GM23338 (cell line): Measurements from ENCODE around the gene PLSCR4. TPM values are rescaled to one million over a fixed set of nuclear protein-coding genes. Genes with fewer than 3 reads are reported as not detected.

Source experiments
- ATAC-seq: fragments of 200-7000 bp; cut with Tn5 transposase; 3 replicates; pipeline ENCODE4 v1.9.1; 2020
- DNase-seq: peaks from one replicate; pipeline ENCODE4 v3.0.0-alpha.2; 2015; ENCODE audit warnings: low spot score
- H2AFZ ChIP-seq: fragments of 200-600 bp; sonication (generic); 2 replicates; pipeline ENCODE4 v1.8.0; 2016; ENCODE audit warnings: antibody characterized with exemption, mild to moderate bottlenecking, moderate library complexity
- H3F3A ChIP-seq: fragments of 200-600 bp; sonication (generic); replicated peaks from 2 replicates; pipeline ENCODE4 v1.8.0; 2017; ENCODE audit warnings: antibody characterized with exemption, mixed run types, low read depth
- H3K27ac ChIP-seq: fragments of 200-600 bp; sonication (generic); 2 replicates; pipeline ENCODE4 v1.6.1; 2016; ENCODE audit warnings: low read depth
- H3K27me3 ChIP-seq: fragments of 200-600 bp; sonication (generic); 2 replicates; pipeline ENCODE4 v1.8.0; 2016; ENCODE audit warnings: mild to moderate bottlenecking, mixed run types, moderate library complexity; ENCODE audit not compliant: insufficient read depth
- H3K36me3 ChIP-seq: fragments of 200-600 bp; sonication (generic); 2 replicates; pipeline ENCODE4 v1.8.0; 2016; ENCODE audit warnings: mild to moderate bottlenecking; ENCODE audit not compliant: insufficient read depth
- H3K4me1 ChIP-seq: fragments of 200-600 bp; sonication (generic); 2 replicates; pipeline ENCODE4 v1.8.0; 2016; ENCODE audit warnings: mild to moderate bottlenecking, moderate library complexity; ENCODE audit not compliant: insufficient read depth
- H3K4me2 ChIP-seq: fragments of 200-600 bp; sonication (generic); 2 replicates; pipeline ENCODE4 v1.7.1; 2017; ENCODE audit warnings: mixed run types
- H3K4me3 ChIP-seq: fragments of 200-600 bp; sonication (generic); 2 replicates; pipeline ENCODE4 v1.6.1; 2016; ENCODE audit warnings: mixed run types
- H3K79me2 ChIP-seq: fragments of 200-600 bp; sonication (generic); replicated peaks from 2 replicates; pipeline ENCODE4 v1.8.0; 2017; ENCODE audit warnings: mild to moderate bottlenecking; ENCODE audit not compliant: insufficient read depth
- H3K9me2 ChIP-seq: fragments of 200-600 bp; sonication (generic); 2 replicates; pipeline ENCODE4 v1.8.0; 2017; ENCODE audit not compliant: insufficient read depth
- H4K20me1 ChIP-seq: fragments of 200-600 bp; sonication (generic); replicated peaks from 2 replicates; pipeline ENCODE4 v1.8.0; 2017; ENCODE audit warnings: mild to moderate bottlenecking; ENCODE audit not compliant: insufficient read depth
- H3K27ac Mint-ChIP-seq: 2 replicates; pipeline ENCODE4 v1.8.0; 2020; ENCODE audit warnings: inconsistent platforms, mild to moderate bottlenecking, moderate library complexity, mixed read lengths
- H3K27me3 Mint-ChIP-seq: 3 replicates; pipeline ENCODE4 v1.8.0; 2022; ENCODE audit warnings: low read depth, mild to moderate bottlenecking, moderate library complexity, mixed read lengths, inconsistent platforms; ENCODE audit not compliant: insufficient read depth, poor library complexity
- H3K36me3 Mint-ChIP-seq: 3 replicates; pipeline ENCODE4 v1.8.0; 2021; ENCODE audit warnings: low read depth, mild to moderate bottlenecking, inconsistent platforms, moderate library complexity, mixed read lengths
- H3K4me1 Mint-ChIP-seq: 3 replicates; pipeline ENCODE4 v1.8.0; 2020; ENCODE audit warnings: mild to moderate bottlenecking, inconsistent platforms, mixed read lengths
- H3K4me3 Mint-ChIP-seq: 3 replicates; pipeline ENCODE4 v1.8.0; 2021; ENCODE audit warnings: moderate library complexity, mild to moderate bottlenecking, inconsistent platforms, mixed read lengths
- H3K9me3 Mint-ChIP-seq: 3 replicates; pipeline ENCODE4 v1.8.0; 2020; ENCODE audit warnings: moderate library complexity, mild to moderate bottlenecking, inconsistent platforms, mixed read lengths
- CREB1 ChIP-seq: fragments of 250-450 bp; sonication (Bioruptor Pico); IDR thresholded peaks from 2 replicates; pipeline ENCODE4 v1.5.0; 2020; ENCODE audit warnings: low read depth, mild to moderate bottlenecking, moderate library complexity
- CTCF ChIP-seq, 2 experiments: fragments of 200-600 bp in 1 of 2; sonication (generic) in 1 of 2; conservative IDR thresholded peaks; 2 replicates each; pipeline versions ENCODE4 v1.5.1 to v1.6.1; 2016 to 2017; ENCODE audit warnings: antibody characterized with exemption in 2 of 2, low read depth in 2 of 2, mild to moderate bottlenecking in 2 of 2, moderate library complexity in 1 of 2
- EZH2 ChIP-seq: fragments of 200-600 bp; sonication (generic); IDR thresholded peaks from one replicate; pipeline ENCODE4 v1.8.0; 2017; ENCODE audit warnings: antibody characterized with exemption, mild to moderate bottlenecking, low read depth; ENCODE audit not compliant: unreplicated experiment
- EZH2phosphoT487 ChIP-seq: fragments of 200-600 bp; sonication (generic); IDR thresholded peaks from one replicate; pipeline ENCODE4 v1.8.1; 2018; ENCODE audit warnings: antibody characterized with exemption; ENCODE audit not compliant: unreplicated experiment
- NANOG ChIP-seq: IDR thresholded peaks from 2 replicates; pipeline ENCODE4 v1.6.1; 2016; ENCODE audit warnings: antibody characterized with exemption, borderline replicate concordance
- POLR2AphosphoS5 ChIP-seq: IDR thresholded peaks from 2 replicates; pipeline ENCODE4 v1.6.1; 2016; ENCODE audit warnings: antibody characterized with exemption, low read depth
- REST ChIP-seq: IDR thresholded peaks from one replicate; pipeline ENCODE4 v1.6.1; 2018; ENCODE audit warnings: antibody characterized with exemption; ENCODE audit not compliant: unreplicated experiment
- STAT1 ChIP-seq: IDR thresholded peaks from one replicate; pipeline ENCODE4 v1.6.1; 2016; ENCODE audit warnings: antibody characterized with exemption; ENCODE audit not compliant: unreplicated experiment
- ZNF114 ChIP-seq: fragments of 250-450 bp; sonication (Bioruptor Pico); IDR thresholded peaks from 2 replicates; pipeline ENCODE4 v1.5.0; 2020; ENCODE audit warnings: mild to moderate bottlenecking, moderate library complexity
- ZNF331 ChIP-seq: fragments of 250-450 bp; sonication (Bioruptor Pico); IDR thresholded peaks from 2 replicates; pipeline ENCODE4 v1.5.0; 2020; ENCODE audit warnings: low read depth, mild to moderate bottlenecking, moderate library complexity
- polyA plus RNA-seq: library from polyadenylated mRNA; unstranded; fragments of >200 nt; fragmentation: Nextera tagmentation; extraction: Ambion mirVana; gene quantifications from 2 replicates; pipeline ENCODE4 v1.2.1, GENCODE V29; 2016
- total RNA-seq: library from RNA; depleted of rRNA; stranded (reverse); fragments of >200 nt; shearing (Covaris generic); gene quantifications from 2 replicates; pipeline ENCODE4 v1.2.3, GENCODE V29; 2014

Gene PLSCR4
- total and polyA plus RNA-seq, 2 experiments from 2014 or later, result 1.4 to 5.2 TPM

GRCh38 chr3:146154316-146154715, 96.6 kb downstream of the PLSCR4 start (continued):
- TF ChIP-seq REST, result no peak
- no peak for TF ChIP-seq CREB1 (CRISPR knock-in tag)
- TF ChIP-seq EZH2phosphoT487, result no peak
- no peak for TF ChIP-seq ZNF114 (CRISPR knock-in tag)
- no peak for TF ChIP-seq ZNF331 (CRISPR knock-in tag)
- no peak for TF ChIP-seq NANOG

GRCh38 chr3:146153429-146153828, 97.5 kb downstream of the PLSCR4 start:
- Mint-ChIP-seq H3K9me3 (no peaks in the 10 kb centered on the region), H3K36me3 (peaks cover 4% of the 10 kb centered on the region; the same call in 2 of the 3 replicates), H3K27ac (peak overlapping the region; percentile 76; the same call in 1 of the 2 replicates), H3K4me3 (no peak overlapping the region), H3K27me3 (no peaks in the 10 kb centered on the region), H3K4me1 (peaks cover 38% of the 10 kb centered on the region)
- Histone ChIP-seq H3K27me3 (no peaks in the 10 kb centered on the region), H3K27ac (no peak overlapping the region), H3K4me2 (peak overlapping the region; percentile 41; the same call in 1 of the 2 replicates), H3K4me1 (peaks cover 16% of the 10 kb centered on the region), H3K36me3 (no peaks in the 10 kb centered on the region), H4K20me1 (no peaks in the 10 kb centered on the region), H3K4me3 (no peak overlapping the region), H2AFZ (no peak overlapping the region), H3K9me2 (no peaks in the 10 kb centered on the region), H3K79me2 (peaks cover 86% of the 10 kb centered on the region), H3F3A (no peaks in the 10 kb centered on the region)
- no peak for DNase-seq
- TF ChIP-seq ZNF114 (CRISPR knock-in tag), result no peak
- TF ChIP-seq CREB1 (CRISPR knock-in tag), result no peak
- no peak for TF ChIP-seq CTCF (conservative IDR thresholded peaks at IDR 0.05; ENCODE audit: low read depth in 2 of 2)
- no peak for TF ChIP-seq NANOG
- TF ChIP-seq REST, result no peak
- no peak for TF ChIP-seq STAT1
- no peak for TF ChIP-seq EZH2
- no peak for TF ChIP-seq POLR2AphosphoS5
- TF ChIP-seq ZNF331 (CRISPR knock-in tag), result no peak
- no peak for TF ChIP-seq EZH2phosphoT487
- ATAC-seq, result peak; percentile 50
